ENCODE results near the gene GDF15. TPM values are rescaled to one million over a fixed set of nuclear protein-coding genes. Genes with fewer than 3 reads are reported as not detected.
"Not testable (repeated sequence)": the region's sequence is repeated elsewhere in the genome, so short reads cannot be mapped to it uniquely, and the experiment has no call there.

Gene GDF15, protein sequence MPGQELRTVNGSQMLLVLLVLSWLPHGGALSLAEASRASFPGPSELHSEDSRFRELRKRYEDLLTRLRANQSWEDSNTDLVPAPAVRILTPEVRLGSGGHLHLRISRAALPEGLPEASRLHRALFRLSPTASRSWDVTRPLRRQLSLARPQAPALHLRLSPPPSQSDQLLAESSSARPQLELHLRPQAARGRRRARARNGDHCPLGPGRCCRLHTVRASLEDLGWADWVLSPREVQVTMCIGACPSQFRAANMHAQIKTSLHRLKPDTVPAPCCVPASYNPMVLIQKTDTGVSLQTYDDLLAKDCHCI
- total RNA-seq, result 3.2 TPM

DNA sequence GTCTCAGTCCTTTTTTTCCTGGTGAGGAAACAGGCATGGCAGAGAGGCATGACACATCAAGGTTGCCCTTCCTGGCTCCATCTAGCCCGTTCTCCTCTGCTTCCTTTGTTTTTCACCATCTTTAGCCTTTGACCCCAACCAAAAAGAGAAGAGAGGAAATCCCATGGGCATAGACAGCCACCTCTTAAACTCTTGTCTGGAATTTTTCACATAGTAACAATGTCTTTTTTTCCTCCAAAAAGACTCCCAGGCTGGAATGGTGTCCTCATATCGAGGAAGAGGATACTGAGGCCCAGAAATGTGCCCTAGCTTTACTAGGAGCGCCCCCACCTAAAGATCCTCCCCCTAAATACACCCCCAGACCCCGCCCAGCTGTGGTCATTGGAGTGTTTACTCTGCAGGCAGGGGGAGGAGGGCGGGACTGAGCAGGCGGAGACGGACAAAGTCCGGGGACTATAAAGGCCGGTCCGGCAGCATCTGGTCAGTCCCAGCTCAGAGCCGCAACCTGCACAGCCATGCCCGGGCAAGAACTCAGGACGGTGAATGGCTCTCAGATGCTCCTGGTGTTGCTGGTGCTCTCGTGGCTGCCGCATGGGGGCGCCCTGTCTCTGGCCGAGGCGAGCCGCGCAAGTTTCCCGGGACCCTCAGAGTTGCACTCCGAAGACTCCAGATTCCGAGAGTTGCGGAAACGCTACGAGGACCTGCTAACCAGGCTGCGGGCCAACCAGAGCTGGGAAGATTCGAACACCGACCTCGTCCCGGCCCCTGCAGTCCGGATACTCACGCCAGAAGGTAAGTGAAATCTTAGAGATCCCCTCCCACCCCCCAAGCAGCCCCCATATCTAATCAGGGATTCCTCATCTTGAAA is at the start of gene GDF15:
GDF15 (plus strand) TSS at position 484 of the 868 bp plus-strand sequence; CDS start at position 516, 32 bp downstream.
- DNase-seq (ENCODE audit: low spot score) (peak; percentile 97), ATAC-seq (peak; percentile 84)

DNA sequence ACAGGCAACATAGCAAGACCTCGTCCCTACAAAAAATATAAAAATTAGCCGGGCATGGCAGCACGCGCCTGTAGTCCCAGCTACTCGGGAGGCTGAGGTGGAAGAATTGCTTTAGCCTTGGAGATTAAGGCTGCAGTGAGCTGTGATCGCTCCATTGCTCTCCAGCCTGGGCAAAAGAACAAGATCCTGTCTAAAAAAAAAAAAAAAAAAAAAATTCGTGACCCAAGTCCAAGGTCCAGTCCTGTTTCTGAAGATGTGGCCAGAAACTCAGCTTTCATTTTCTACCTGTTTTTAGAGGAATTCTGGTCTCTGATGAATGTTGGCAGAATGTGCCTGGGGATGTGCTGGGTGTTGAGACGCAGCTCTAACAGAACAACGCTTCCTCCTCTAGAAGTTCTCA is 47.4 kb upstream of the GDF15 start:
- peak; percentile 21 for ATAC-seq
- DNase-seq (ENCODE audit: low spot score), result no peak

DNA sequence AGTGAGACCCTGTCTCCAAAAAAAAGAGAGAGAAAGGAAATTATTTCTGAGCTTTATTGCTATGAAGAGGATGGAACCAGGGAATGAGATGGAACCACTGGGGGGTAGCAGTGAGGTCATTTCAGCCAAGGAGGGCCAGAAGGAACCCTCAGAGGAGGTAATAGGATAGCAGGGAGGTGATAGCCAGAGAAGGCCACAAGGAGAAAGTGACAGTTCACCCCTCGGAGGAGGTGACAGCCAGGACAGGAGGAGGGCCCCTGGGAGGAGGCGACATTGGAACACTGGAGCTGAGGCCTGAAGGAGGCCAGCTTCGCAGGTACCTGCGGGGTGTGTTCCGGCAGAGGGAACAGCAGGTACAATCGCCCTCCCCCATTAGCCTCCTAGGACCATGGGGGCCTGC is 46.2 kb upstream of the GDF15 start:
- no peak for ATAC-seq

DNA sequence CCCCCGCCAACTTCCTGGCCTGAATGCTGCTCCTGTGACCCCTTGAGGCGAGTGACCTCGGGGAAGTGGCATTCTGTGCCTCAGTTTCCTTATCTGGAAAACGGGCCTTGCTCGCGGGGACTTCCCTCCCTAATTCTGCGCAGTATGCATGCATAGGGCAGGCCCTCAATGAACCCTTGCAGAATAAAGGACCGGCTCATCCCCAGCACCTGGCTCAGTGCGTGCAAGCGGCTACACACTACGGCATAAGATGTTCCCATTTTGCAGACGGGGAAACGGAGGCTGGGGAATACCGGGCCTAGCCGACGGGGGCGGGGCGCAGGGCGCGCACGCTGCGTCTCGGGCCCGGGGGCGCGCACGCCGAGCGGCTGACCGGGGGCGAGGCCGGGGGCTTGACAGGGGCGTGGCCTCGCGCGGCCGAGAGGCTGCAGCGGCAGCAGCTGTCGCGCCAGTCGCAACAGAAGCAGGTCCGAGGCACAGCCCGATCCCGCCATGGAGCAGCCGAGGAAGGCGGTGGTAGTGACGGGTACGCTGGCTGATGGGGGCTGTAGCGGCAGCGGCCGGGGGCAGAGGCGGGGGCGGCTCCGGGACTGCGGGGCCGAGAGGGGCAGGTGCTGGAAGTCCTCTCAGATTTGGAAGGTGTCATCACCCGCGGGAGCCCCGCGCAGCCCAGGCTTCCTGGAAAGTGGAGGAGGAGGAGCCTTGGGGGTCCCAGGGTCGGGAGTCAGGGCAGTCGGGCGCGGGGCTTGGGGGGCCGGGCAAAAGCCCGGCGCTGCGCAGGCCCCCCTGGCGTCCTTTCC is 45.6 kb upstream of the GDF15 start, which contains the start of gene PGPEP1:
PGPEP1 (plus strand) TSS at position 409 of the 800 bp plus-strand sequence; CDS start at position 493, 84 bp downstream.
- peak; percentile 89 for ATAC-seq
- peak; percentile 89 for DNase-seq (ENCODE audit: low spot score)

More for the DNA sequence above, 46.2 kb upstream of the GDF15 start:
- DNase-seq (ENCODE audit: low spot score), result no peak

DNA sequence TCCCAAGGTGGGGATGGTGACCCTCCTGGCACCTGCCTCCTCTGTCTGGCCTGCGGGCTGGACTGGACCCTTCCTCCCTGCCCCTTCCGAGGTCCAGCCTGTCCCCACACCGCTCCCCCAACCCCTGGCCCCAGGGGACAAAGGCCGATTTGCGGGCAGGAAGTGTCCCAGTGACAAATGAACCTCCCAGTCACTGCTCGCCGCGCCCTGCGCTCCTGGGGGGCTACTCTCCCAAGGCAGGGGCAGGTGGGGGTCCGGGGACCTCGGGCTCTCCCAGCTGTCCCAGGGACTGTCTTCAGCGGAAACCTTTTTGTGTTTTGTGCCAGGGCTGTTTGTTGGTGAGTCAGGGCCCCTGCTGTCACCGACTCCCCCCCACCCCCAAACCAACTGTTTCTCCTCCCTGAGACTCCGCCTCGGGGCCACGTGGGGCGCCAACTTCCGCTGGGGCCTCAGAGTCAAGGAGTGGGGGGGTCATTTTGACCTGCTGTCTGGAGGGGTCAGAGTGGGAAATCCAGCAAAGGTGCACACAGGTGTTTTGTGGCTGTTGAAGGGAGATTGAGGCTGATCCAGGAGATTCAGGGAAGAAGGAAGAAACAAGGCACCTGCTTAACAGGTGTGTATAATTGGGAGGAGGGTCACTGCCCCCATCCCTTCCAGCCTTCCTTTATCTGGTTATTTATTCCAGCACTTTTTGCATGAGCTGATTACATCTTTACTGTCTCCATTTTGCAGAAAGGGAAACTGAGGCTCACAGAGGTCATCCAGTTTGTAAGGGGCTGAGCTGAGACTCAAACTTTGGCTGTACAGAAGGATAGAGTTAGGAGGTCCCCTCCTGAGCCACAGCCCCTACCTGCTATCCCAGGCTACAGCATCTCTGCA is 44.7 kb upstream of the GDF15 start:
- DNase-seq (ENCODE audit: low spot score) (peak; percentile 76), ATAC-seq (peak; percentile 75)

DNA sequence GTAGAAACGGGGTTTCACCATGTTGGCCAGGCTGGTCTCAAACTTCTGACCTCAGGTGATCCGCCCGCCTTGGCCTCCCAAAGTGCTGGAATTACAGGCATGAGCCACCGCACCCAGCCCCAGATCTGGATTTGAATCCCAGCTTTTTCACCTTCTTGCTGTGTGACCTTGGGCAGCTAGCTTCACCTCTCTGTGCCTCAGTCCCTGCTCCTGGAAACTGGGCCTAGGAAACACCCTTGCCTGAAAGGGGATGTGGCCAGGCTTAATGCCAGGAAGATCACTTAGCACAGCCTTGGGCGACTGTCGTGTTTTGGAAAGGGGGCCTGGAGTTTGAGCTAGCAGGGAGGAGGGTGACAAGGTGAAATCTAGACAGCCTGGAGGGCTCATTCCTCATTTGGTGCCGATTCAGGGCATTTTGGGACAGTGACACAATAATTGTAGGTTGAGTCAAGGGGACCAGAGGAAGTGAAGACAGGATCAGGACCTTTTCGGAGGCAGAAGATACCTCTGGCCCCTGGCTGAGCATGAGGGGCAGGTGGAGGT is 43.8 kb upstream of the GDF15 start:
- DNase-seq (ENCODE audit: low spot score), result no peak
- no peak for ATAC-seq

DNA sequence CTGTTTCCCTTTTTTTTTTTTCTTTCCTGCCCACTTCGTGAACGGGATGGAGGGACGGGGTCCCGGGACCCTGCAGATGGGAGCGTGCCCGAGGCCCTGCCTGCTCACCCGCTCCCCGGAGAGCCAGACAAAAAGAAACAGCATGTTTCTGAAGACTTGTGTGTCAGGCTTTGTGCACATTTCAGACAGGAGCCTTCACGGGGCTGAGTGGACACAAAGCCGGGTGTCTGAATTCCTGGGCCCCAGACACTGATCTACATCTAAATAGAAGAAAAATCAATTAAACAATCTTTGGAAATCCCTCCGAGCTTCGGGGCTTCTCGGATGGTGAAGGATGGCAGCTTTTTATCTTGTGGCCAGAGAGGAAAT is 41.4 kb upstream of the GDF15 start:
- DNase-seq (ENCODE audit: low spot score) (no peak), ATAC-seq (no peak)

DNA sequence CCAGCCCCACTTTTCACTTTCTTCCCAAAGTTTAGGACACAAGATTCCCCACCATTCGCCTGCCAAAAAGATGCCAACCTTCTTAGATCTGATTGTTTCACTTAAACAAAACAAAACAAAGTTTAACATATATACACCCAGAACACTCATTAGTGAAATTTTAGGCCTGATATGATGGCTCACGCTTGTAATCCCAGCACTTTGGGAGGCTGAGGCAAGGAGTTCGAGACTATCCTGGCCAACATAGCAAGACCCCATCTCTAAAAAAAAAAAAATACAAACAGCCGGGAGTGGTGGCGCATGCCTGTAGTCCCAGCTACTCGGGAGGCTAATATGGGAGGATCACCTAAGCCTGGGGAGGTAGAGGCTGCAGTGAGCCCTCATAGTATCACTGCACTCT is 40.7 kb upstream of the GDF15 start:
- DNase-seq (ENCODE audit: low spot score) (no peak), ATAC-seq (no peak)

DNA sequence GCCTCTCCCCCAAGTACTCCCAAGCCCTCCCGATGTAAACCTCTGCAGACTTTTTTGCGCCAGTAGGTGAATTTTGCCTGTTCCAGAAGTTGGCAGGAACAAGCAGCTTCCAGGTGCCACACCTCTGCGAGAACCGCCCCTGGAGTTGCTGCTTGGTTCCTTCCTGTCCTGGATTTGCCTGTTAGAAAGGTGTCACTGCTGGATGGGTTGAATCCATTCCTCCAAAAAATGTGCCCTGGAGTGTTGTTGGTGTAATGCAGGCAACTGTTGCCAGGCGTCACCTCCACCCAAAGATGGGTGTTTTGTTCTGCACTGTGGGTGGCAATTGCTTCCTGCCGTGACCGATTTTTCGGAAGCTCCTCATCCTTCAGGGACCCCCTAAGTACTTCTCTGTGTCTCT is 39.9 kb upstream of the GDF15 start:
- ATAC-seq (no peak), DNase-seq (ENCODE audit: low spot score) (no peak)

DNA sequence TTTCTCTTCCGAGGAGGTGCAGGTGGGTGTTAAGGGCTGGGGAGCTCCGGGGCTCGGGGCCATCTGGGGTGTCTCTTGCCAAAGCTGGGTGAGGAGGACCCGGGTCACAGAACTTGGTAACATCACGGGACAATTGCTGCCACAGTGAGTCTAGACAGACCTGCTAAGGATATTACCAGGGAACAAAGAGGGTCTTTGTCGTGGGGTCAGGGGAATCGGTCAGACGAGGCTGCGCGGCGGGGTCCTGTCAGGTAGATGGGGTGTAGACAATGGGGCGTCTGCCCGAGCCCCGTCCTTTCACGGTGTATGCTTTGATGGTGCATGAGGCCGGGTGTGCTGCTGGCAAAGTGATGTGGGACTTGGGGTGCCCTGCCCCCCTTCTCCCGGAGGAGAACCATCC is 37.8 kb upstream of the GDF15 start:
- ATAC-seq, result no peak
- no peak for DNase-seq (ENCODE audit: low spot score)

DNA sequence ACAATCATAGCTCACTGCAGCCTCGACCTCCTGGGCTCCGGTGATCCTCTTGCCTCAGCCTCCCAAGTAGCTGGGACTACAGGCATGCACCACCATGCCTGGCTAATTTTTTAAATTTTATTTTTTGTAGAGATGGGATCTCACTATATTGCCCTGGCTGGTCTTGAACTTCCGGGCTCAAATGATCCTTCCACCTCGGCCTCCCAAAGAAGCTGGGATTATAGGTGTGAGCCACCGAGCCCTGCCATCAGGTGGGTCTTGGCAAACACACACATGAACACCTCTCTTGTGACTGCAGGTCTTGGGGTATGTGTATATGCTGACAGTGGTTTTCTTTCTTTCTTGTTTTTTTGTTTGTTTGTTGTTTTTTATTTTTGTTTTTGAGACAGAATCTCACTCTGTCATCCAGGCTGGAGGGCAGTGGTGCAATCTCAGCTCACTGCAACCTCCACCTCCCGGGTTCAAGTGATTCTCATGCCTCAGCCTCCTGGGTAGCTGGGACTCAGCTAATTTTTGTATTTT is 37.1 kb upstream of the GDF15 start:
- ATAC-seq; DNase-seq (ENCODE audit: low spot score): not testable (repeated sequence)

DNA sequence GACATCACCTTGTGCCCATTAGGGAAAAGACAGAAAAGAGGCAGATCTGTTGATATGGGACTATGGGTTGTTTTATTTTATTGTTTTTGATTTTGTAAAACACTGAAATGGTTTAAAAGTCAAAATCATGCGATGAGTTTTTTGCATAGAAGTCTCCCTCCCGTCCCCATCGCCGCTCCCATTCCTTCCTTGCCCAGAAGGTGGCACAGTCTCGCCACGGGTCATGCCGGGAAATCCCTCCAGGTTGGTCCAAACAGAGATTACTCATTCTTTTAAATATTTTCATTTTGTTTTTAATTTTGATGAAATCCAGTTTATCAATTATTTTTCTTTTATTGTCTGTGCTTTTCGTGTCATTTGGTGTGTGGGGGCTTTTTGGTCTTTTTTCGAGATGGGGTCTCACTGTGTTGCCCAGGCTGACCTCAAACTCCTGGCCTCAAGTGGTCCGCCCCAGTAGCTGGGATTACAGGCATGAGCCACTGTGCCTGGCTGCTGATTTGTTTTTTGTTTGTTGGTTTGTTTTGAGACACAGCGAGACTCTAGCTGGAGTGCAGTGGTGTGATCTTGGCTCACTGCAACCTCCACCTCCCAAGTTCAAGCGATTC is 36.3 kb upstream of the GDF15 start:
- peak; percentile 83 for ATAC-seq
- no peak for DNase-seq (ENCODE audit: low spot score)

DNA sequence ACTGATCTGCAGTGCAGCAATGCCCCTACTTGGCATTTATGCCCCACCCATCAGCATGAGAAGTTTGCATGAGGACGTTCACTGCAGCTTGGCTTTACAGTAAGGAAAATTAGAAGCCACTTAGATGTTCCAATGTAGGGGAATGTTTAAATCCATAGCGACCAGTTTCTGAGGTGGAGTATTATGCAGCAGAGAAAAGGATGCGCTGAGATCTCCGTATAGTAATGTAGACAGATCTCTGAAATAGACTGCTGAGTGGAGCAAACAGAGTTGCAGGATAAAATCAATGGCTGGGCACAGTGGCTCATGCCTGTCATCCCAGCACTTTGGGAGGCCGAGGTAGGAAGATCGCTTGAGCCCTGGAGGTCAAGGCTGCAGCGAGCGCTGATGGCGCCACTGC is 35.5 kb upstream of the GDF15 start:
- ATAC-seq, result no peak
- no peak for DNase-seq (ENCODE audit: low spot score)

DNA sequence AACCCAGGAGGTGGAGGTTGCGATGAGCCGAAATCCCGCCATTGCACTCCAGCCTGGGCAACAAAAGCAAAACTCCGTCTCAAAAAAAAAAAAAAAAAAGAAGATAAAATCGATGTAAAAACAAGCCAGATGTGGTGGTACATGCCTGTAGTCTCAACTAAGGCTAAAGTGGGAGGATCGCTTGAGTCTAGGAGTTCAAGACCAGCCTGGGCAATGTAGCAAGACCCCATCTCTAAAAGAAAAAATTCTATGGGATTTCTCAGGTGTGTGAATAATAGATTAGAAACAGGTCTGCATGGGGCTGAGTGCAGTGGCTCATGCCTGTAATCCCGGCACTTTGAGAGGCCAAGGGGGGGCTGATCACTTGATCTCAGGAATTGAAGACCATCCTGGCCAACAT is 34.4 kb upstream of the GDF15 start:
- DNase-seq (ENCODE audit: low spot score), result no peak
- ATAC-seq, result no peak

DNA sequence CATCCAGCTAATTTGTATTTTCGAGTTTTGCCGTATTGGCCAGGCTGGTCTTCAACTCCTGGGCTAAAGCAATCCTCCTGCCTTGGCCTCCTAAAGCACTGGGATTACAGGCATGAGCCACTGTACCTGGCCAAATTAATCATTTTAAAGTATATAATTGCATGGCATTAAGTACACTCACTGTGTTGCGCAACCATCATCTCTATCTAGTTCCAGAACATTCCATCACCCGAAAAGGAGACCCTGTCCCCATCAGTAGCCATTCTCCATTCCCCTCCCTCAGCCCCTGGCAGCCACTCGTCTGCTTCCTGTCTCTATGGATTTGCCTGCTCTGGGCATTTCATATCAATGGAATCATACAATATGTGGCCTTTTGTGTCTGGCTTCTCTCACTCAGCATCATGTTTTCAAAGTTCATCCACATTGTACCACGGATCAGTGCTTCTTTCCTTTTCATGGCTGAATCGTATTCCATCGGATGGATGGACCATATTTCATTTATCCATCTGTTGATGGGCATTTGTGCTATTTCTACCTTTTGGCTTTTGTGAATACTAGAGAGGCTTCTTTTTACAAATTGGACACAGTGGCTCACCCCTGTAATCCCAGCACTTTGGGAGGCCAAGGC is 32.5 kb upstream of the GDF15 start:
- no peak for DNase-seq (ENCODE audit: low spot score)
- ATAC-seq, result no peak

DNA sequence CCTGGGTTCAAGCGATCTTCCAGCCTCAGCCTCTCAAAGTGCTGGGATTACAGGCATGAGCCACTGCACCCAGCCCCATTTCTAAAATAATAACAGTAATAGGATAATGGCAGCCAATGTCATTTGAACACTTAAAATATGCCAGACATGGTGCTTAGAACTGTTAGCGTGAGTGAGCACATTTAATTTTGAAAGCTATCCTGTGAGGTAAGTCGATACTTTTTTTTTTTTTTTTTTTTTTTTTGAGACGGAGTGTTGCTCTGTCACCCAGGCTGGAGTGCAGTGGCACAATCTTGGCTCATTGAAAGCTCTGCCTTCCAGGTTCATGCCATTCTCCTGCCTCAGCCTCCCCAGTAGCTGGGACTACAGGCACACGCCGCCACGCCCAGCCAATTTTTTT is 31.2 kb upstream of the GDF15 start:
- DNase-seq (ENCODE audit: low spot score); ATAC-seq: not testable (repeated sequence)

DNA sequence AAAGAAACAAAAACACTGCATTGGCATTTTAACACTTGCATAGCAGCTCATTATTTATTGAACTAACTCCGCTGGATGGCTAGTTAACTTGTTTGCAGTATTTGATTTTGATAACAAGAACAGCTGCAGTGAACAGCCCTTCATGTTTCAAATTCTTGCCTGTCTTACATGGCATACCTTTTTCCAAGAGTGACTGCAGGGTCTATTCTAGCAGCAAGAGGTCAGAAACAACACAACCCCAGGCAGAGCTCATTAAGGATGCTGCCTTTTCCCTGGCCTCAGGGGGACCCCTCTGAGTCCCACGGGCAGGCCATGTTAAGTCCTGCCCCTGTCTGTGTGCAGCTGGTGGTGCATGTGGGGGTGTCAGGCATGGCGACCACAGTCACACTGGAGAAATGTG is 28.9 kb upstream of the GDF15 start:
- ATAC-seq (no peak), DNase-seq (ENCODE audit: low spot score) (no peak)

DNA sequence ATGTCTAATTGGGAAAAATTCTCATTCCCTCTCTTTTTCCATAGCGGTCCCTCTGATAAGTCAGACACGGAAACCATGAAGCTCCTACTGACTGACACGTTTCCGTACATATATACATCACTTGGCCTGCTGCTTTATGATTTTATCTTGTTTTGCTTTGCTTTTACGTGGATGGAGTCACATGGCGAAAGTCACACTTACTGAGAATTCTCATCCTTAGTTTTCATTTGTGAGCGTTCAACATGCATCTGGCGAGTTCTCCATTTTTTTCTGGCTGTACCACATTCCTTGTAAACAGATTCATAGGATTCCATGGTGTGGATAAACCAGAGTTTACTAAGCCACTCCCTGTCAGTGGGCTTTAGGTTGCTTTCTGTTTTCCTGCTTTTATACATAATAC is 24.3 kb upstream of the GDF15 start:
- no peak for DNase-seq (ENCODE audit: low spot score)
- ATAC-seq, result no peak

All from left lobe of liver (tissue), 2 donors.